Astrocyte of the spinal cord (primary cell): ENCODE results near the gene UTP4.

ENCODE experiments used
- DNase-seq: peaks from one replicate; pipeline ENCODE4 v3.0.0; 2011; ENCODE audit warnings: low read depth, low spot score
- H3K4me3 ChIP-seq: 2 replicates; pipeline ENCODE4 v1.5.1; 2011; ENCODE audit warnings: low read depth, mild to moderate bottlenecking, low read length, moderate library complexity
- CTCF ChIP-seq: IDR thresholded peaks from 2 replicates; pipeline ENCODE4 v1.5.1; 2012; ENCODE audit warnings: low read depth, mild to moderate bottlenecking, low read length, inconsistent platforms
- in situ Hi-C: cut with HindIII; loops from 2 replicates; pipeline ENCODE4 v1.10.0; 2017; ENCODE audit warnings: low sequenced_read_pairs

UTP4 gene

DNA sequence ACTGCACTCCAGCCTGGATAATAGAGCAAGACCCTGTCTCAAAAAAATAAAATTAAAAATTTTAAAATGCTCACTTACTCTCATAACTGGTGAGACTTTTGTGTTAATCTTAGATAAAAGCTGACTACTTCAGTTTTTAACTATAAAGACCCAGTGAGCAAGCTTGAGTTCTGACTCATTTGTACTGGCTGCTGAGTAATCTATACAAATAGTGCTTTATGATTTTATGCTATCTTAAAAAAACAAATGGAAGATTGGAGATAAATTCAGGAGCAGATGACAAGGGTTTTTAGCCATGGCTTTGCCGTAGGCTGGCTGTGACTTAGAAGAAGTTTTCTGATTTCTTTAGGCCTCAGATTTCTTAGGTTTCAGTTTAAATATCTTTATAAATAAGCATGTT is 85.0 kb downstream of the UTP4 start:
- H3K4me3 ChIP-seq, result no peak overlapping the region
- no peak for TF ChIP-seq CTCF
- in situ Hi-C loops, result no loop called here
- peak; percentile 73 for DNase-seq
